ENCODE results near the gene PKP1. TPM values are rescaled to one million over a fixed set of nuclear protein-coding genes. Genes with fewer than 3 reads are reported as not detected.

The PKP1 gene
- total and polyA plus RNA-seq, 2 donors (not counting 3 experiments of a cell fraction or from before 2014, with no cell fraction given) = 0.01 TPM; not detected in 1

DNA sequence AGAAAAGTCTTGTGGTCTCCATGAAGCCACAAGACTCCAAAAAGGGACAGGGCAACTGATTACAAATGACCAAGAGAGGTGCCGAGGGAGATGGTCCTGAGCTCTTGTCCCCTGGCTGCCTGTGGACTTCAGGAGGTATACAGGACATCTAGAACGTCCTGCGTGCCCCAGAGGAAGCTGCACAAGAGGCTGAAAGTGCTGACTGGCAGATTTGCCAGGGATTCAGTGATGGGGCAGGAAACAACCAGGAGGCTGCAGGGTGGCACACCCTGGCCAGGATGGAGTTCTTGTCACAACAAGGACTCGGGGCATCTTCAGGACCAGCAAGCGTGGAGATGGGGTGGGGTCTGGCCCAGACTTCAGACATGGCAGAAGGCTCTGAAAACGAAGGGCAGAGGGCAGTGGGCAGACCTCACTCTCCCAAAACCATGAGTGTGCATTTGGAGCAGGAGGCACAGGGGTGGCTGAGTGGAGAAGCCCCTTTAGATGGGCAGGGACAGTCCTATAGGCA is 13.4 kb upstream of the PKP1 start:
- Histone ChIP-seq H2AFZ (ENCODE audit: low read depth, low read length) (no peak overlapping the region), H3K9me3 (replicated peaks; ENCODE audit: control insufficient read depth, insufficient read depth, low read length) (no peaks in the 10 kb centered on the region), H3K27me3 (ENCODE audit: control insufficient read depth in 2 of 2, insufficient read depth in 2 of 2, low read length in 2 of 2) (peaks cover 0 to 4% of the 10 kb centered on the region in 2 experiments), H4K20me1 (replicated peaks; ENCODE audit: control insufficient read depth, extremely low read depth, insufficient read depth, low read length) (no peaks in the 10 kb centered on the region), H3K4me3 (replicated peaks in 1 of 3; ENCODE audit: insufficient read depth in 1 of 3, low read depth in 1 of 3, low read length in 3 of 3) (no peak overlapping the region), H3K27ac (ENCODE audit: insufficient read depth, low read depth, low read length) (no peak overlapping the region), H3K79me2 (ENCODE audit: control insufficient read depth, insufficient read depth, low read length) (no peaks in the 10 kb centered on the region), H3K9ac (replicated peaks; ENCODE audit: extremely low read depth, insufficient read depth, low read length) (no peak overlapping the region), H3K36me3 (ENCODE audit: control insufficient read depth in 2 of 2, extremely low read depth in 1 of 2, insufficient read depth in 2 of 2, low read length in 2 of 2) (no peaks in the 10 kb centered on the region), H3K4me2 (ENCODE audit: insufficient read depth, low read length) (no peak overlapping the region), H3K9me1 (replicated peaks; ENCODE audit: control insufficient read depth, extremely low read depth, insufficient read depth, low read length) (no peaks in the 10 kb centered on the region), H3K4me1 (ENCODE audit: control insufficient read depth, extremely low read depth, insufficient read depth, low read length) (no peaks in the 10 kb centered on the region)
- TF ChIP-seq EZH2 (IDR thresholded peaks at IDR 0.05; ENCODE audit: borderline replicate concordance, low read depth, low read length, severe bottlenecking) (no peak), FOS (IDR thresholded peaks at IDR 0.05; ENCODE audit: borderline replicate concordance, insufficient read depth, low read length) (no peak), GATA2 (IDR thresholded peaks at IDR 0.05; ENCODE audit: insufficient read depth, insufficient read length, low read depth, low read length) (no peak), MYC (IDR thresholded peaks at IDR 0.05; ENCODE audit: low read depth, low read length) (no peak), POLR2A (IDR thresholded peaks at IDR 0.05; ENCODE audit: low read depth, low read length) (no peak)
- FAIRE-seq = no peak
- dilution Hi-C loops (cut with MboI; ENCODE audit: extremely low pct_ligation_motif_present, low sequenced_read_pairs) = no loop called here
- ChIA-PET CTCF (no interaction called here), POLR2A (no interaction called here)
- no TSS peak for BruUV-seq (replicated peaks)
- intact Hi-C loops (cut with micrococcal nuclease) = no loop called here
- no peak for DNase-seq (ENCODE audit: low read depth, low spot score)

DNA sequence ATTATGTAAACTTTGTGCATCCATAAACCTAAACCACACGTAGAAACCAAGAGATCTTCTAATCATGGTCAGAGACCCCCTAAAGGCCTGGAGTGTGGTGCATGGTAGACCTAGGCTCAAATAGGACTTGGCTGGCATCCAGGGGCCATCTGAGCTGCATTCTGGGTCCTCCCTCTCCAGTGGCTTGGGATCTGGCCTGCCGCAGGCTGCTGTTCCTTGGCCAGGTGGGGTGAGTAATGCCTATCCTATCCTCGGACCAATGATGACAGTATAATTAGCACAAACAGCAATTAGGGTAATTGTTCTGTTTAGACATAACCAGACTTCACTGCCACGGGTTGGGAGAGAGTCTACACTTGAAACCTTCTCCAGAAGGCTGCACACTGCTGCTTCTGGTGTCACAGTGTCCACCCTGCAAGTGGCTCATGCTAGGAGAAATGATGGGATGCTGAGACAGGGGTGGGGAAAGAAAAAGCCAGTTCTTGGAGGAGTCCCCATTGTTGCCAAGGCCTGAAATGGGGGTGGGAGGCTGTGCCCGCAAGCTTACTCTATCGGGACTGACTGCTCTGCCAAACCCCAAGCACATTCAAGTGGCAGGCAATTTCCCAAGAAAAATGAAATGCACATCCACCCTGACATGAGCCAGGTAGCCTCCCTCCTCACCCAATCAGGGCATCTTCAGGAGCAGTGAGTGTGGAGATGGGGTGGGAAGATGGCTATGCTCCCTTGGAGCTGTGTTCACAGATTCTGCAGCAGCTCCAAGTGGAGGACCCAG is 12.5 kb upstream of the PKP1 start:
- FAIRE-seq = no peak
- H3K27ac ChIP-seq (ENCODE audit: insufficient read depth, low read depth, low read length) = no peak overlapping the region
- no peaks in the 10 kb centered on the region for H4K20me1 ChIP-seq (replicated peaks; ENCODE audit: control insufficient read depth, extremely low read depth, insufficient read depth, low read length)
- H3K79me2 ChIP-seq (ENCODE audit: control insufficient read depth, insufficient read depth, low read length) = no peaks in the 10 kb centered on the region
- H3K4me3 ChIP-seq (replicated peaks in 1 of 3; ENCODE audit: insufficient read depth in 1 of 3, low read depth in 1 of 3, low read length in 3 of 3) = no peak overlapping the region
- BruUV-seq (replicated peaks) = no TSS peak
- H2AFZ ChIP-seq (ENCODE audit: low read depth, low read length) = no peak overlapping the region
- H3K9ac ChIP-seq (replicated peaks; ENCODE audit: extremely low read depth, insufficient read depth, low read length) = no peak overlapping the region
- ChIA-PET CTCF (interaction anchor here (2.4 kb wide), 1 partner anchor 90 kb away, joined by 6 read pairs; no protein-coding TSS in a partner anchor), POLR2A (no interaction called here)
- DNase-seq (ENCODE audit: low read depth, low spot score) = no peak
- no peaks in the 10 kb centered on the region for H3K9me3 ChIP-seq (replicated peaks; ENCODE audit: control insufficient read depth, insufficient read depth, low read length)
- peaks cover 0 to 3% of the 10 kb centered on the region in 2 experiments for H3K27me3 ChIP-seq (ENCODE audit: control insufficient read depth in 2 of 2, insufficient read depth in 2 of 2, low read length in 2 of 2)
- intact Hi-C loops (cut with micrococcal nuclease) (no loop called here), dilution Hi-C loops (cut with MboI; ENCODE audit: extremely low pct_ligation_motif_present, low sequenced_read_pairs) (no loop called here)
- H3K9me1 ChIP-seq (replicated peaks; ENCODE audit: control insufficient read depth, extremely low read depth, insufficient read depth, low read length) = no peaks in the 10 kb centered on the region
- TF ChIP-seq, protein P1, sequence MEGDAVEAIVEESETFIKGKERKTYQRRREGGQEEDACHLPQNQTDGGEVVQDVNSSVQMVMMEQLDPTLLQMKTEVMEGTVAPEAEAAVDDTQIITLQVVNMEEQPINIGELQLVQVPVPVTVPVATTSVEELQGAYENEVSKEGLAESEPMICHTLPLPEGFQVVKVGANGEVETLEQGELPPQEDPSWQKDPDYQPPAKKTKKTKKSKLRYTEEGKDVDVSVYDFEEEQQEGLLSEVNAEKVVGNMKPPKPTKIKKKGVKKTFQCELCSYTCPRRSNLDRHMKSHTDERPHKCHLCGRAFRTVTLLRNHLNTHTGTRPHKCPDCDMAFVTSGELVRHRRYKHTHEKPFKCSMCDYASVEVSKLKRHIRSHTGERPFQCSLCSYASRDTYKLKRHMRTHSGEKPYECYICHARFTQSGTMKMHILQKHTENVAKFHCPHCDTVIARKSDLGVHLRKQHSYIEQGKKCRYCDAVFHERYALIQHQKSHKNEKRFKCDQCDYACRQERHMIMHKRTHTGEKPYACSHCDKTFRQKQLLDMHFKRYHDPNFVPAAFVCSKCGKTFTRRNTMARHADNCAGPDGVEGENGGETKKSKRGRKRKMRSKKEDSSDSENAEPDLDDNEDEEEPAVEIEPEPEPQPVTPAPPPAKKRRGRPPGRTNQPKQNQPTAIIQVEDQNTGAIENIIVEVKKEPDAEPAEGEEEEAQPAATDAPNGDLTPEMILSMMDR (IDR thresholded peaks at IDR 0.05; ENCODE audit: extremely low read depth in 1 of 2, insufficient read depth in 1 of 2, low read depth in 1 of 2, low read length in 2 of 2) = no peak
- TF ChIP-seq FOS (IDR thresholded peaks at IDR 0.05; ENCODE audit: borderline replicate concordance, insufficient read depth, low read length) (no peak), MYC (IDR thresholded peaks at IDR 0.05; ENCODE audit: low read depth, low read length) (no peak), GATA2 (IDR thresholded peaks at IDR 0.05; ENCODE audit: insufficient read depth, insufficient read length, low read depth, low read length) (no peak), POLR2AphosphoS5 (IDR thresholded peaks at IDR 0.05; ENCODE audit: insufficient read depth, low read depth, low read length) (no peak), JUN (IDR thresholded peaks at IDR 0.05; ENCODE audit: borderline replicate concordance, insufficient read depth, insufficient read length, low read depth) (no peak), EZH2 (IDR thresholded peaks at IDR 0.05; ENCODE audit: borderline replicate concordance, low read depth, low read length, severe bottlenecking) (no peak), POLR2A (IDR thresholded peaks at IDR 0.05; ENCODE audit: low read depth, low read length) (no peak)
- TF ChIP-seq, protein P2, sequence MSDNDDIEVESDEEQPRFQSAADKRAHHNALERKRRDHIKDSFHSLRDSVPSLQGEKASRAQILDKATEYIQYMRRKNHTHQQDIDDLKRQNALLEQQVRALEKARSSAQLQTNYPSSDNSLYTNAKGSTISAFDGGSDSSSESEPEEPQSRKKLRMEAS (IDR thresholded peaks at IDR 0.05; ENCODE audit: insufficient read depth, insufficient read length) = no peak
- H3K4me1 ChIP-seq (ENCODE audit: control insufficient read depth, extremely low read depth, insufficient read depth, low read length) = no peaks in the 10 kb centered on the region
- H3K36me3 ChIP-seq (ENCODE audit: control insufficient read depth in 2 of 2, extremely low read depth in 1 of 2, insufficient read depth in 2 of 2, low read length in 2 of 2) = no peaks in the 10 kb centered on the region
- no peak overlapping the region for H3K4me2 ChIP-seq (ENCODE audit: insufficient read depth, low read length)
